CD4-positive, alpha-beta memory T cell (primary cell): Measurements from ENCODE around the gene AGAP1. TPM values are rescaled to one million over a fixed set of nuclear protein-coding genes. Genes with fewer than 3 reads are reported as not detected.

Source experiments
- CTCF ChIA-PET: fragments of 350-600 bp; sonication (Branson Sonifier 250); formaldehyde crosslinking; loops from one replicate; lab custom pipeline; 2021; ENCODE audit warnings: inconsistent platforms; ENCODE audit not compliant: partially characterized antibody; lab: Charles Lee
- POLR2A ChIA-PET: fragments of 350-600 bp; sonication (Branson Sonifier 250); formaldehyde crosslinking; loops from one replicate; lab custom pipeline; 2021; ENCODE audit not compliant: partially characterized antibody; lab: Charles Lee
- DNase-seq, 5 donors: peaks; one replicate each; pipeline versions ENCODE4 v3.0.0 to v3.0.0-alpha.2; 2020 to 2022; ENCODE audit warnings: mixed read lengths in 1 of 5
- H3K27ac ChIP-seq: one replicate; pipeline ENCODE4 v1.7.0; 2013; ENCODE audit warnings: low read depth, low read length
- H3K27me3 ChIP-seq: 2 replicates; pipeline ENCODE4 v1.7.0; 2013; ENCODE audit warnings: mild to moderate bottlenecking, low read length, moderate library complexity; ENCODE audit not compliant: insufficient read depth
- H3K36me3 ChIP-seq: 2 replicates; pipeline ENCODE4 v1.7.0; 2013; ENCODE audit warnings: mild to moderate bottlenecking, low read length, moderate library complexity; ENCODE audit not compliant: insufficient read depth
- H3K4me1 ChIP-seq: 2 replicates; pipeline ENCODE4 v1.7.0; 2013; ENCODE audit warnings: mild to moderate bottlenecking, low read length, moderate library complexity; ENCODE audit not compliant: insufficient read depth
- H3K4me3 ChIP-seq, 2 donors: one replicate each; pipeline ENCODE4 v1.7.0; 2013; ENCODE audit warnings: low read length in 2 of 2, mild to moderate bottlenecking in 1 of 2
- H3K9me3 ChIP-seq, 2 donors: one replicate each; pipeline ENCODE4 v1.7.0; 2013; ENCODE audit warnings: low read length in 2 of 2, control low read depth in 1 of 2; ENCODE audit not compliant: control insufficient read depth in 1 of 2
- H3K27ac Mint-ChIP-seq, 7 donors: one replicate each; pipeline ENCODE4 v1.8.0; 2020 to 2021; ENCODE audit warnings: mixed read lengths in 7 of 7, mild to moderate bottlenecking in 6 of 7, inconsistent platforms in 3 of 7, moderate library complexity in 3 of 7
- H3K27me3 Mint-ChIP-seq, 2 donors: one replicate each; pipeline ENCODE4 v1.8.0; 2020 to 2021; ENCODE audit warnings: mixed read lengths in 2 of 2
- H3K36me3 Mint-ChIP-seq, 2 donors: one replicate each; pipeline ENCODE4 v1.8.0; 2020 to 2021; ENCODE audit warnings: mixed read lengths in 2 of 2, inconsistent platforms in 1 of 2, mild to moderate bottlenecking in 1 of 2
- H3K4me1 Mint-ChIP-seq, 4 donors: one replicate each; pipeline ENCODE4 v1.8.0; 2020 to 2021; ENCODE audit warnings: mixed read lengths in 4 of 4, mild to moderate bottlenecking in 1 of 4
- H3K4me3 Mint-ChIP-seq, 8 donors: one replicate each; pipeline ENCODE4 v1.8.0; 2020 to 2021; ENCODE audit warnings: mixed read lengths in 8 of 8, mild to moderate bottlenecking in 7 of 8, moderate library complexity in 6 of 8, inconsistent platforms in 3 of 8
- H3K9me3 Mint-ChIP-seq, 8 donors: one replicate each; pipeline ENCODE4 v1.8.0; 2020 to 2021; ENCODE audit warnings: mixed read lengths in 8 of 8, mild to moderate bottlenecking in 5 of 8, inconsistent platforms in 3 of 8, moderate library complexity in 1 of 8
- intact Hi-C: fragments of 100-400 bp; cut with micrococcal nuclease; formaldehyde crosslinking; loops from one replicate; pipeline ENCODE4 v1.15.1; 2023
- polyA plus RNA-seq, 2 donors: library from polyadenylated mRNA; unstranded; fragments of 300-500 nt; fragmentation: Illumina TruSeq; gene quantifications; one replicate each; pipeline ENCODE4 v1.2.3, GENCODE V29; 2021
- total RNA-seq, 2 experiments: library from RNA; stranded (reverse); gene quantifications; one replicate each; pipeline ENCODE4 v1.2.3, GENCODE V29; 2021

AGAP1 gene
- total and polyA plus RNA-seq, 4 experiments from 2014 or later = 0.24 to 2.9 (median 1.9) TPM

DNA sequence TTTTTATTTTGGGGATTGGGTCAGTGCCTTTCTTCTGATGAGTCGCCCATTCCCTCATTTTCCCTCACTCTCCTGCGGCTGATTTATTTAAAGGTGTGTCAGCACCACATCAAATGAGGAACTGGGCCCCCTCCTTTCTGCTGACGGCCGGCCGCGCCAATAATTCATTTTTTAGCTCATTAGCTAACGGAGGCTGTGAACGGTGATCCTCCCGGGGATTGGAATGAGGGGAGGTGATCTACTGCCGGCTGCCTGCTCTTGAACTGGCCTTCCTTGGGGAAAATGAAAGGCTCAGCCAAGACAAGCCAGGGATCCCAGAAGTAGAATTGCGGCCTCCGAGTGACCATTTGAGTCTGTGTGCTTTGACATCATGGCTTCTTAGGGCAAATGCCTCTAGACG lies 620.1 kb downstream of the AGAP1 start:
- DNase-seq = no peak
- intact Hi-C loops = no loop called here
- Histone ChIP-seq H3K27me3 (no peaks in the 10 kb centered on the region), H3K36me3 (no peaks in the 10 kb centered on the region), H3K4me1 (no peaks in the 10 kb centered on the region), H3K27ac (no peak overlapping the region), H3K4me3 (no peak overlapping the region), H3K9me3 (no peaks in the 10 kb centered on the region)
- H3K27ac Mint-ChIP-seq = no peak overlapping the region
- no peaks in the 10 kb centered on the region for H3K9me3 Mint-ChIP-seq
- H3K4me3 Mint-ChIP-seq = no peak overlapping the region
- ChIA-PET POLR2A (no interaction called here), CTCF (no interaction called here)
- H3K27me3 Mint-ChIP-seq = peaks cover 2 to 7% of the 10 kb centered on the region in 2 donors
- H3K36me3 Mint-ChIP-seq = no peaks in the 10 kb centered on the region
- no peaks in the 10 kb centered on the region for H3K4me1 Mint-ChIP-seq

DNA sequence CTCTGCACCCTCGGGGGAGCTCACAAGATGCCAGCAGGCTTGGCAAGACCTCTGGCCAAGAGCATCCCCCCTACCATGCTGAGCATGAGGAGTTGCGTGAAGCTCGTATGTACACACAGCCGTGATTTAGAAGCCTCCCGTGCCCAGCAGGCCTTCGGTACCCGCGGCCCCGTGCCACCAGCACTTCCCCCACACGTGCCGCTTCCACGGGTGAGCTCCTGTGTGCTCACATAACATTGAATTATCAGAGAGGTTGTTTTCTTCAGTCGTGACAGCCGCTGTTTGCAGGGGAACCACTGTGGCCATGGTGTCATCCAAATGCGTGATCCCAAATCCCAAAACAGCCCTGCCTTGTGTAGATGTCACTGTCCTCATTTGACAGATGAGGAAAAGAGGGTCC lies 621.1 kb downstream of the AGAP1 start:
- H3K4me3 Mint-ChIP-seq = no peak overlapping the region
- Histone ChIP-seq H3K36me3 (no peaks in the 10 kb centered on the region), H3K4me3 (no peak overlapping the region), H3K27me3 (no peaks in the 10 kb centered on the region), H3K4me1 (no peaks in the 10 kb centered on the region), H3K9me3 (no peaks in the 10 kb centered on the region), H3K27ac (no peak overlapping the region)
- H3K9me3 Mint-ChIP-seq = no peaks in the 10 kb centered on the region
- peaks cover 2 to 10% of the 10 kb centered on the region in 2 donors for H3K27me3 Mint-ChIP-seq
- POLR2A ChIA-PET = no interaction called here
- intact Hi-C loops = no loop called here
- CTCF ChIA-PET = no interaction called here
- H3K4me1 Mint-ChIP-seq = no peaks in the 10 kb centered on the region
- DNase-seq = no peak
- no peaks in the 10 kb centered on the region for H3K36me3 Mint-ChIP-seq
- no peak overlapping the region for H3K27ac Mint-ChIP-seq

DNA sequence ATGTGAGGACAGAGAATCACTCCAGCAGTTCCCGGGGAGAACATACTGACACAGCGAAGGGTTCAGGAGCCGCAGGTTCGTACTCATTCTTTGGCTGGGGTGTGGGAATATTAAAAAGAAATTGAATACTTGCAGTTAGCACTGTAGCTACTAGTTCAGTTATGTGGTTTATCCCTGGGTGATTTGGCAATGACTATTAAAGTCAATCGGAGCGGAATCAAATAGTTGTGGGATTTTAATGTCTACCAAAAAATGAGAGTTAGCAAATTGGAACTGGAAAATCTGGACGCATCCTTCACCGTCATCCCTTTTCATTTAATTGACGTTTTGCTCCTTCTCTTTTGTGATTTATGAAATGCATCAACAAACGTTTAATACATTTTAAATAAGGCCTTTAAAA lies 623.6 kb downstream of the AGAP1 start:
- H3K4me3 ChIP-seq = no peak overlapping the region
- no peaks in the 10 kb centered on the region for H3K27me3 ChIP-seq
- no peaks in the 10 kb centered on the region for H3K36me3 Mint-ChIP-seq
- H3K36me3 ChIP-seq = no peaks in the 10 kb centered on the region
- intact Hi-C loops = no loop called here
- peaks cover under 1 to 19% of the 10 kb centered on the region in 2 donors for H3K27me3 Mint-ChIP-seq
- H3K27ac ChIP-seq = no peak overlapping the region
- H3K9me3 ChIP-seq = no peaks in the 10 kb centered on the region
- ChIA-PET CTCF (no interaction called here), POLR2A (no interaction called here)
- no peak overlapping the region for H3K27ac Mint-ChIP-seq
- H3K4me1 Mint-ChIP-seq = no peaks in the 10 kb centered on the region
- peaks cover 0 to 7% (median 0%) of the 10 kb centered on the region in 8 donors for H3K9me3 Mint-ChIP-seq
- no peak for DNase-seq
- H3K4me1 ChIP-seq = no peaks in the 10 kb centered on the region
- no peak overlapping the region for H3K4me3 Mint-ChIP-seq

DNA sequence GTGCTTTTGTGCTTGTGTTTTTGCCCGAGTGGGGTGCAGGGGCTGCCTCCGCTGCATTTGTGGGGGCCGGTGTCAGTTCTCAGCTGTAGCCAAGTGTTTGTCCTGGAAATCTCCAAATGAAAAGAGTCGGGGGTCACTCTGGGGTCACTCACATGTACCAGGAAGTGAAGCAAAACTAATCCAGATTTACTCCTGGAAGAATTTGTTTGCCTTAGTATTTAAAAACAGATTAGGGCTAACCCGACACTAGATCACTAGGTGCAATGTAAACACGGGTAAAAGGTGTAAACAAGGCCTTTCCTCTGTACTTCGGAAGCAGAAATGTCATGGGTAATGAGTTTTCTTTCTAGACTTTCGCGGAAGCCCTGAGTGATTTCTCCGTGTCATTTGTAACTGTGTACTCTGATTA lies 624.0 kb downstream of the AGAP1 start:
- Histone ChIP-seq H3K27ac (no peak overlapping the region), H3K36me3 (no peaks in the 10 kb centered on the region), H3K4me3 (no peak overlapping the region), H3K9me3 (no peaks in the 10 kb centered on the region), H3K4me1 (no peaks in the 10 kb centered on the region), H3K27me3 (no peaks in the 10 kb centered on the region)
- intact Hi-C loops = no loop called here
- CTCF ChIA-PET = no interaction called here
- POLR2A ChIA-PET = no interaction called here
- H3K9me3 Mint-ChIP-seq = peaks cover 0 to 7% (median 0%) of the 10 kb centered on the region in 8 donors
- no peak overlapping the region for H3K27ac Mint-ChIP-seq
- H3K4me3 Mint-ChIP-seq = no peak overlapping the region
- no peak for DNase-seq
- no peaks in the 10 kb centered on the region for H3K36me3 Mint-ChIP-seq
- H3K27me3 Mint-ChIP-seq = peaks cover 0 to 19% of the 10 kb centered on the region in 2 donors
- H3K4me1 Mint-ChIP-seq = no peaks in the 10 kb centered on the region

DNA sequence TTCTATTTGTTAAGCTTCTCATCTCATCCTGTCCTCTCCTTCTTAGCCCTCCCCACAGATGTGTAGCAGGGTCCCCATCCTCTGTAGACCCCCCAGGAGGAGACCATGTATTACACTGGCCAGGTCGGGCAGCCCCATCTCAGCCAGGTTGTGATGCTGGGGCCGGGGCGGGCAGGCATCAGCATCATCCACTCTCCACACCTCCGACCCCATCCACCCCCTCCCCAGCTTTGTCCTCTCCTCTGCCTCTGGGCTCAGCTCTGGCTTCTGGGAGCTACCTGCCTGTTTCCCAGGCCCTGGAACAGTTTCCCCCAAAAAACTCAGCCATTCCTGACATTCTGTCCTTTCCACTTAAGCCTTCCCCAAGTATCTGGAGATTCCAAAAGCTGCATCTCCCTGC lies 625.2 kb downstream of the AGAP1 start:
- peaks cover 0 to 19% of the 10 kb centered on the region in 2 donors for H3K27me3 Mint-ChIP-seq
- intact Hi-C loops = no loop called here

DNA sequence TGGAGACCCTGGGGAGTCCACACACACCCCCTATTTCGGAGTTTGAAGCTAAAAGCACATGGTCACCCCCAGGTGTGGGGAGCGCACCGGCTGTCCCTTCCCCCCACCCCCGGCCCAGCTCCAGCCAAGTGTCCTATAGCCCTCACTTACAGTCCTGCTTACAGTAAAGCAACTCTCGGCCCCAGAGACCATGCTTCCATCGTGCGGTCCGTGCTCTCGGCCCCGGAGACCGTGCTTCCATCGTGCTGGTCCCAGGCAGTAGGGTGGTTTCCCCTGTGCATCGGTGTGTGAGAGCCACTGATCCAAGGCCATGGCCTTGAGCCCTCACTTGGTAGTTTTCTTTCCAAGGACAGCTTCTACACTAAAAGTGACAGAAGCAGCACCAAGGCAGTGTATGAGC lies 625.6 kb downstream of the AGAP1 start:
- H3K4me1 ChIP-seq = no peaks in the 10 kb centered on the region
- Mint-ChIP-seq H3K36me3 (no peaks in the 10 kb centered on the region), H3K9me3 (peaks cover 0 to 7% (median 0%) of the 10 kb centered on the region in 8 donors), H3K4me3 (no peak overlapping the region), H3K27me3 (peaks cover 0 to 19% of the 10 kb centered on the region in 2 donors), H3K4me1 (no peaks in the 10 kb centered on the region), H3K27ac (no peak overlapping the region)
- H3K4me3 ChIP-seq = no peak overlapping the region
- H3K27ac ChIP-seq = no peak overlapping the region
- POLR2A ChIA-PET = no interaction called here
- intact Hi-C loops = no loop called here
- no peak for DNase-seq
- H3K27me3 ChIP-seq = no peaks in the 10 kb centered on the region
- CTCF ChIA-PET = no interaction called here
- no peaks in the 10 kb centered on the region for H3K36me3 ChIP-seq
- H3K9me3 ChIP-seq = no peaks in the 10 kb centered on the region

More for the DNA sequence above, 625.2 kb downstream of the AGAP1 start:
- H3K4me3 ChIP-seq = no peak overlapping the region
- no peaks in the 10 kb centered on the region for H3K4me1 ChIP-seq
- CTCF ChIA-PET = no interaction called here
- no peaks in the 10 kb centered on the region for H3K4me1 Mint-ChIP-seq
- no peak for DNase-seq
- H3K36me3 Mint-ChIP-seq = no peaks in the 10 kb centered on the region
- no peaks in the 10 kb centered on the region for H3K27me3 ChIP-seq
- H3K27ac Mint-ChIP-seq = no peak overlapping the region
- no peaks in the 10 kb centered on the region for H3K9me3 ChIP-seq
- no peak overlapping the region for H3K4me3 Mint-ChIP-seq
- H3K36me3 ChIP-seq = no peaks in the 10 kb centered on the region
- peaks cover 0 to 7% (median 0%) of the 10 kb centered on the region in 8 donors for H3K9me3 Mint-ChIP-seq
- POLR2A ChIA-PET = no interaction called here
- no peak overlapping the region for H3K27ac ChIP-seq

DNA sequence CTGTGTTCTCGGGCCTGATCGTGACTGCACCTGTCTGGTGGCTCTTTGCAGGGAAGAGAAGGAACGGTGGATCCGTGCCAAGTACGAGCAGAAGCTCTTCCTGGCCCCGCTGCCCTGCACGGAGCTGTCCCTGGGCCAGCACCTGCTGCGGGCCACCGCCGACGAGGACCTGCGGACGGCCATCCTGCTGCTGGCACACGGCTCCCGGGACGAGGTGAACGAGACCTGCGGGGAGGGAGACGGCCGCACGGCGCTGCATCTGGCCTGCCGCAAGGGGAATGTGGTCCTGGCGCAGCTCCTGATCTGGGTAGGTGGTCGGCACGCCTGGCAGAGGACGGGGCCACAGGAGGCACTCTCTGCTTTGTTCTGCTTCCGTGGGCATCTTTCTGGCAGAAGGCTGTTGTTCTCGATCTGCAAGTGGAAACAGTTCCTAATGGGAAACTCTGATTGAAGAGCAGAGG lies 626.3 kb downstream of the AGAP1 start:
- POLR2A ChIA-PET = no interaction called here

DNA sequence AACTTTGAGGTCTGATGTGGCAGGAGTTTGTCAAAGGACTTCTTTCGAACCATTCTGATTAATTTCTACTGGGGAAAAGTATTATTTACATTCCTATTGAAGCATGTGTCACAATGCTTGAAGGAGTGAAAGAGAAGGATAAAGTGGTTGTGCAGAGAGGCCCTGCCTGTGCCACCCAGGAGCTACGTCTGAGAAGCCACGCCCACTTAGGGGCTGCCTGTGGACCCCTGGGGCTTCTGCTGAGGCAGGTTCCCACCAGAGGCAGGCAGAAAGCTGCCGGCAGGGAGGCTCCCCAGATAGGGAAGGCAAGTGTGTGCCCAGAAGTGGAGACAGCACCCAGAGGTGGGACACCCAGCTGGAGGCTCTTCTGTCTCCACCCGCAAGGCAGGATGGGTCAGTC lies 627.0 kb downstream of the AGAP1 start:
- Histone ChIP-seq H3K27ac (no peak overlapping the region), H3K27me3 (no peaks in the 10 kb centered on the region), H3K9me3 (no peaks in the 10 kb centered on the region), H3K36me3 (no peaks in the 10 kb centered on the region), H3K4me3 (no peak overlapping the region), H3K4me1 (no peaks in the 10 kb centered on the region)
- peaks cover 0 to 19% of the 10 kb centered on the region in 2 donors for H3K27me3 Mint-ChIP-seq
- no peak overlapping the region for H3K4me3 Mint-ChIP-seq
- H3K27ac Mint-ChIP-seq = no peak overlapping the region
- H3K4me1 Mint-ChIP-seq = no peaks in the 10 kb centered on the region
- intact Hi-C loops = no loop called here
- no peak for DNase-seq
- H3K36me3 Mint-ChIP-seq = no peaks in the 10 kb centered on the region
- POLR2A ChIA-PET = no interaction called here
- CTCF ChIA-PET = no interaction called here
- peaks cover 0 to 7% (median 0%) of the 10 kb centered on the region in 8 donors for H3K9me3 Mint-ChIP-seq

More for the DNA sequence above, 626.3 kb downstream of the AGAP1 start:
- Histone ChIP-seq H3K27ac (no peak overlapping the region), H3K9me3 (no peaks in the 10 kb centered on the region), H3K4me3 (no peak overlapping the region), H3K27me3 (no peaks in the 10 kb centered on the region), H3K36me3 (no peaks in the 10 kb centered on the region), H3K4me1 (no peaks in the 10 kb centered on the region)
- Mint-ChIP-seq H3K27ac (no peak overlapping the region), H3K4me3 (no peak overlapping the region), H3K4me1 (no peaks in the 10 kb centered on the region), H3K36me3 (no peaks in the 10 kb centered on the region), H3K9me3 (peaks cover 0 to 7% (median 0%) of the 10 kb centered on the region in 8 donors), H3K27me3 (peaks cover 0 to 19% of the 10 kb centered on the region in 2 donors)
- intact Hi-C loops = no loop called here
- CTCF ChIA-PET = no interaction called here
- no peak for DNase-seq
